Astrocyte (in vitro differentiated cells and primary cell): Measurements from ENCODE around the gene CCDC146. TPM values are rescaled to one million over a fixed set of nuclear protein-coding genes. Genes with fewer than 3 reads are reported as not detected.
A peak's percentile ranks its signal among the peaks of the same experiment; 100 is the strongest.
"Not testable (repeated sequence)": the region's sequence is repeated elsewhere in the genome, so short reads cannot be mapped to it uniquely, and the experiment has no call there.

Experiments used
- DNase-seq: peaks from one replicate; pipeline ENCODE4 v3.0.0-alpha.2; 2010; ENCODE audit warnings: low read depth
- FAIRE-seq: peaks from 2 replicates; lab custom pipeline; 2011; peaks lifted over from hg19 to GRCh38; lab: Jason Lieb, UNC
- H2AFZ ChIP-seq: 2 replicates; pipeline ENCODE4 v1.6.0; 2012; ENCODE audit warnings: low read depth, low read length, inconsistent platforms
- H3K27ac ChIP-seq: 2 replicates; pipeline ENCODE4 v1.5.1; 2011; ENCODE audit warnings: low read depth, low read length, inconsistent platforms
- H3K27me3 ChIP-seq: 2 replicates; pipeline ENCODE4 v1.6.0; 2011; ENCODE audit warnings: low read length, inconsistent platforms; ENCODE audit not compliant: insufficient read depth
- H3K36me3 ChIP-seq: 2 replicates; pipeline ENCODE4 v1.5.1; 2011; ENCODE audit warnings: low read length, inconsistent platforms; ENCODE audit not compliant: insufficient read depth
- H3K4me1 ChIP-seq: 2 replicates; pipeline ENCODE4 v1.5.1; 2011; ENCODE audit warnings: low read length, inconsistent platforms; ENCODE audit not compliant: insufficient read depth
- H3K4me2 ChIP-seq: 2 replicates; pipeline ENCODE4 v1.6.0; 2012; ENCODE audit warnings: low read length, inconsistent platforms
- H3K4me3 ChIP-seq: 2 replicates; pipeline ENCODE4 v1.5.1; 2011; ENCODE audit warnings: low read depth, mild to moderate bottlenecking, low read length, inconsistent platforms; ENCODE audit not compliant: insufficient read depth
- H3K79me2 ChIP-seq: 2 replicates; pipeline ENCODE4 v1.6.0; 2012; ENCODE audit warnings: mild to moderate bottlenecking, low read length, inconsistent platforms; ENCODE audit not compliant: insufficient read depth
- H3K9ac ChIP-seq: 2 replicates; pipeline ENCODE4 v1.6.0; 2012; ENCODE audit warnings: mild to moderate bottlenecking, low read length, inconsistent platforms
- H3K9me3 ChIP-seq: 2 replicates; pipeline ENCODE4 v1.5.1; 2012; ENCODE audit warnings: low read depth, mild to moderate bottlenecking, low read length, inconsistent platforms; ENCODE audit not compliant: insufficient read depth
- H4K20me1 ChIP-seq: 2 replicates; pipeline ENCODE4 v1.6.0; 2012; ENCODE audit warnings: low read length, inconsistent platforms; ENCODE audit not compliant: insufficient read depth
- H3K27ac Mint-ChIP-seq: one replicate; pipeline ENCODE4 v1.8.0; 2021; ENCODE audit warnings: mild to moderate bottlenecking, mixed read lengths; ENCODE audit not compliant: unreplicated experiment
- H3K27me3 Mint-ChIP-seq: one replicate; pipeline ENCODE4 v1.8.0; 2021; ENCODE audit warnings: low read depth, mixed read lengths; ENCODE audit not compliant: unreplicated experiment
- H3K36me3 Mint-ChIP-seq: one replicate; pipeline ENCODE4 v1.8.0; 2021; ENCODE audit warnings: low read depth, mixed read lengths; ENCODE audit not compliant: unreplicated experiment
- H3K4me1 Mint-ChIP-seq: one replicate; pipeline ENCODE4 v1.8.0; 2021; ENCODE audit warnings: low read depth, mixed read lengths; ENCODE audit not compliant: unreplicated experiment
- H3K4me3 Mint-ChIP-seq: one replicate; pipeline ENCODE4 v1.8.0; 2021; ENCODE audit warnings: mild to moderate bottlenecking, moderate library complexity, mixed read lengths; ENCODE audit not compliant: unreplicated experiment
- H3K9me3 Mint-ChIP-seq: one replicate; pipeline ENCODE4 v1.8.0; 2021; ENCODE audit warnings: mild to moderate bottlenecking, mixed read lengths; ENCODE audit not compliant: unreplicated experiment
- CTCF ChIP-seq: IDR thresholded peaks from 2 replicates; pipeline ENCODE4 v1.5.1; 2011; ENCODE audit warnings: low read depth, mild to moderate bottlenecking, inconsistent platforms, low read length, moderate library complexity; ENCODE audit not compliant: insufficient read depth
- EZH2 ChIP-seq: IDR thresholded peaks from 2 replicates; pipeline ENCODE4 v1.6.1; 2012; ENCODE audit warnings: mild to moderate bottlenecking, low read length, inconsistent platforms; ENCODE audit not compliant: insufficient read depth
- total RNA-seq: library from RNA; stranded (reverse); gene quantifications from 2 replicates; pipeline ENCODE4 v1.2.1, GENCODE V29; 2021

The CCDC146 gene
- total RNA-seq, 1 donor from 2014 or later, result 2.0 TPM

- no peaks in the 10 kb centered on the region for H3K4me1 ChIP-seq
- no peak for DNase-seq
- H3K9ac ChIP-seq, result no peak overlapping the region
- H2AFZ ChIP-seq, result no peak overlapping the region
- H3K4me3 Mint-ChIP-seq, result no peak overlapping the region
- no peak overlapping the region for H3K4me3 ChIP-seq
- peaks cover 7% of the 10 kb centered on the region for H3K4me1 Mint-ChIP-seq
- H4K20me1 ChIP-seq, result no peaks in the 10 kb centered on the region
- no peak overlapping the region for H3K4me2 ChIP-seq
- H3K9me3 ChIP-seq, result no peaks in the 10 kb centered on the region
- FAIRE-seq, result no peak
- no peaks in the 10 kb centered on the region for H3K9me3 Mint-ChIP-seq
- no peaks in the 10 kb centered on the region for H3K27me3 Mint-ChIP-seq
- H3K36me3 Mint-ChIP-seq, result no peaks in the 10 kb centered on the region
- H3K27me3 ChIP-seq, result no peaks in the 10 kb centered on the region
- H3K36me3 ChIP-seq, result no peaks in the 10 kb centered on the region
- no peak overlapping the region for H3K27ac Mint-ChIP-seq
- no peaks in the 10 kb centered on the region for H3K79me2 ChIP-seq
- H3K27ac ChIP-seq, result no peak overlapping the region
- no peak for TF ChIP-seq EZH2
- TF ChIP-seq CTCF, result no peak
These were observed 149.4 kb downstream of the CCDC146 start for GRCh38 chr7:77271766-77272165.

GRCh38 chr7:77275663-77276062 lies 153.2 kb downstream of the CCDC146 start:
- DNase-seq, result peak; percentile 25
- not testable (repeated sequence) for H3K9ac ChIP-seq, H3K27ac Mint-ChIP-seq, H3K4me1 Mint-ChIP-seq, H3K9me3 Mint-ChIP-seq, H3K27ac ChIP-seq, H3K27me3 Mint-ChIP-seq, H4K20me1 ChIP-seq, H3K9me3 ChIP-seq, H3K4me1 ChIP-seq, H3K4me3 Mint-ChIP-seq, FAIRE-seq, H3K36me3 ChIP-seq, H3K27me3 ChIP-seq, H2AFZ ChIP-seq, H3K79me2 ChIP-seq, H3K4me2 ChIP-seq, H3K4me3 ChIP-seq, H3K36me3 Mint-ChIP-seq

- Histone ChIP-seq H2AFZ (no peak overlapping the region), H3K4me3 (no peak overlapping the region), H3K4me1 (no peaks in the 10 kb centered on the region), H4K20me1 (no peaks in the 10 kb centered on the region), H3K79me2 (no peaks in the 10 kb centered on the region), H3K36me3 (no peaks in the 10 kb centered on the region), H3K4me2 (no peak overlapping the region), H3K27ac (no peak overlapping the region), H3K9me3 (no peaks in the 10 kb centered on the region), H3K9ac (no peak overlapping the region), H3K27me3 (no peaks in the 10 kb centered on the region)
- Mint-ChIP-seq H3K27ac (no peak overlapping the region), H3K36me3 (no peaks in the 10 kb centered on the region), H3K9me3 (no peaks in the 10 kb centered on the region), H3K4me1 (no peaks in the 10 kb centered on the region), H3K4me3 (no peak overlapping the region), H3K27me3 (no peaks in the 10 kb centered on the region)
- no peak for DNase-seq
- TF ChIP-seq CTCF (no peak), EZH2 (no peak)
- no peak for FAIRE-seq
These were observed 153.7 kb downstream of the CCDC146 start for GRCh38 chr7:77276120-77276519.
